Activated naive CD4-positive, alpha-beta T cell treated with anti-CD3 and anti-CD28 coated beads, Interleukin-2, amount 50 U/mL, for 72 hours (primary cell): ENCODE results near the gene UBE2QL1. TPM values are rescaled to one million over a fixed set of nuclear protein-coding genes. Genes with fewer than 3 reads are reported as not detected.
"Not testable (repeated sequence)": the region's sequence is repeated elsewhere in the genome, so short reads cannot be mapped to it uniquely, and the experiment has no call there.

ENCODE experiments used
- ATAC-seq, 2 donors: fragments of 150-1000 bp; cut with Tn5 transposase; 2 replicates each; pipeline ENCODE4 v1.10.0; 2021; ENCODE audit warnings: mild to moderate bottlenecking in 2 of 2, moderate library complexity in 2 of 2
- DNase-seq, 2 donors: peaks; one replicate each; pipeline ENCODE4 v3.0.0; 2021 to 2022; ENCODE audit warnings: low spot score in 2 of 2
- H3K27ac Mint-ChIP-seq, 2 donors: one replicate each; pipeline ENCODE4 v1.8.0; 2022; ENCODE audit warnings: mild to moderate bottlenecking in 2 of 2, mixed read lengths in 2 of 2
- H3K36me3 Mint-ChIP-seq, 2 donors: one replicate each; pipeline ENCODE4 v1.8.0; 2022; ENCODE audit warnings: mixed read lengths in 2 of 2
- H3K9me3 Mint-ChIP-seq, 2 donors: one replicate each; pipeline ENCODE4 v1.8.0; 2022; ENCODE audit warnings: mixed read lengths in 2 of 2
- total RNA-seq, 2 donors: library from RNA; stranded (reverse); gene quantifications; one replicate each; pipeline ENCODE4 v1.2.3, GENCODE V29; 2022

UBE2QL1 gene
- total RNA-seq, 2 donors from 2014 or later: not detected

DNA sequence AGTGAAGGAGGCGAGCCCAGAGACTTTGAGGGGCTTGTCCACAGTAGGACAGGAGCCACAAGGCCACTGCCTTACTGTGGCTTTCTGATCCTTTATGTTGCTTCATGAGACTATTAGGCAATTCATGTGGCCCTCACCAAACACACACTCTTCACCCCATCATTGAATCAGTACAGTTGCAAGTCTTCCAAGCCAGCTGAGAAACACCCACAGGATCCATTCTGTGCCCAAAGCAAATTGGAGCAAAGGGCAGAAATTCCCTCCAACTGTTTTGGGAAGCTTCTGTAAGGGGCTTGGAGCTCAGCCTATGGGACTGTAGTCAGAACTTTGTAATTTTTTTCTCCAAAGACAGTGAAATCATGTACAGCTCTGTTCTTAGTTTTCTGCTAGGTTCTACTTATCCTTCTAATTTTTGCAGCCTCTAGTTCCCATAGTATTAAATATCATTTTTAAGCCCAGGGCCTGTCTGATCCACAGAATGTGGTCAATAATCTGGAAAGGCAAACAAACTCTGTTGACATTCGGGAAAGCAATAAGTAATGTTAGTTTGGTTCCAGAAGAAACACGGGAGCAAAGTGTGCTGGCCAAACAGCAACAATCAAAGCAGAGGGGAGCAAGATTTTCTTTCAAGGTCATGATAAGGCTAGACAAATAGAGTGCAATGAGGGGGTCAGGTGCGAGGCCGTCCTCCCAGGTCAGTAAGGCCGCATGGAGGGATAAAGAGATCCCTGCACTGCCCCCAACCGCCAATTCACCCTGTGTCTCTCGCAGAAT lies 47.0 kb downstream of the UBE2QL1 start:
- DNase-seq: no peak
- Mint-ChIP-seq H3K36me3 (no peaks in the 10 kb centered on the region), H3K9me3 (no peaks in the 10 kb centered on the region), H3K27ac (no peak overlapping the region)
- no peak for ATAC-seq

DNA sequence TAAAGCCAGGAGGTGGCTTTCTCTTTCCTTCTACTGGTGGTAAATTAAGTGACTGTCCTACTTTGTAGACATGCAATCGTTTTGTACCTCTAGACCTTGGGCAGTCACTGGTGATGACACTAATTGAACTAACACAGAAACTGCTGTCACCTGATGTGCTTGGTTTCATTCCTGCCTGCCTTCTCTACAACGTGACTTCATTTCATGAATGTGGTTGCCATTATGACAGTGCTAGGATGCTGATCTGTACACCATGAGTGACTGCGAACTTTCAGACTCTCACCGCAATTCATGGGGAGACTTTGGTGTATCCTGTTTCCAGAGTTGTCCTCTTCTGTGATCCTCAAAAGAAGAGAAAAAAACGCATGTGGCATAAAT lies 47.5 kb downstream of the UBE2QL1 start:
- peak; percentile 85 to 94 for ATAC-seq
- H3K9me3 Mint-ChIP-seq: no peaks in the 10 kb centered on the region
- peak in 1 of 2 donors; percentile 22 for DNase-seq
- no peak overlapping the region for H3K27ac Mint-ChIP-seq
- H3K36me3 Mint-ChIP-seq: no peaks in the 10 kb centered on the region

DNA sequence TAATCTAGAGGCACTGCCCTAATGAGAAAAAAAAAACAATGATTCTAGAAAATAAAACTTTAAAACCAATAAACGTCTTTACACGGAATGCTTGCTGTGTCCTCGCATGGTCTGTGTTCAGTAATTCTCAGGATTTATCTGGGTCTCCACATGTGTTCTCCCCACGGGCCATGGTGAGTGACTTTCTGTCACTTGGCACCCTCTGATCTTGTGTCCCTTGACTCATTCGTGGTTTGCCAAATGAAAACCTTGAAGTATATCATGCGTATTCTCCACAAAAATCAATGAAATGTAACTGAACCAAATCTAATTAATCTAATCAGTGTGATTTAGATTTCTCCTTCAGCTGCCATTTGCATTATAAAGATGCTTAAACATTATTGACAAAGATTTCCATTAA lies 48.0 kb downstream of the UBE2QL1 start:
- DNase-seq (no peak), ATAC-seq (peak; percentile 30 to 53)
- Mint-ChIP-seq H3K9me3 (no peaks in the 10 kb centered on the region), H3K36me3 (no peaks in the 10 kb centered on the region), H3K27ac (no peak overlapping the region)

DNA sequence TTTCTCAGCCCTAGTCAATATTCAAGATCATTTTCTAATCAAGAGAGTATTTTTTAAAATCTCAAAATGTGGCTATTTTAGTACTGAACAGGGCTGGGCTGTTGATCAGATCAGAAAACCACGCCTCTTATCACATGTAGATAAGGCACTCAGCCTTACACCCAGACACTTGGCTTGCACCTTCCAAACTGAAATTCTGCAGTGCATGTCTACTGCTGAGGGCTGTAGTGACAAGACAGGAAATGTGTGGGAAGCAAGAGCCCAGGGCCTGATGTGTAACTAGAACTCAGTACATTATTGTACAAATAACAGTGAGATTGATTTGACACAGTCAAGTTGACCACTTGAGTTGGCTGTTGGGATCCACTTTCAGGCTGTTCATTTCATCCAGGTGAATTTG lies 48.6 kb downstream of the UBE2QL1 start:
- DNase-seq (no peak), ATAC-seq (peak; percentile 33 to 36)
- Mint-ChIP-seq H3K9me3 (no peaks in the 10 kb centered on the region), H3K36me3 (no peaks in the 10 kb centered on the region), H3K27ac (no peak overlapping the region)

DNA sequence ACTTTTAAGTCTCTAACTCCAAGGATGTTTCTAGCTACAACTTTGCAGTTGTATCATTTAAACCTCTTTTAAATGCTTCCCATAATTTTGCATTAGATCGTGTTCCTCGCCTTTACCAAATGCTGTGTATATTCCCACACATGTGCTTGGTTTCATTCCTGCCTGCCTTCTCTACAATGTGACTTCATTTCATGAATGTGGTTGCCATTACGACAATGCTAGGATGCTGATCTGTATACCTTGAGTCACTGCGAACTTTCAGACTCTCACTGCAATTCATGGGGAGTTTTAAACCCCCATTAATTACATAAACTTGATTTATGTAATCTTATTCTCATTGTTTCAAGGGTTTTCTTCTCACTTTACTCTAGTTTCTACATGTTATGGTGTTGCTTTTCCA lies 50.3 kb downstream of the UBE2QL1 start:
- ATAC-seq (peak in 1 of 2 donors; percentile 46), DNase-seq (no peak)
- peaks cover 5 to 7% of the 10 kb centered on the region in 2 donors for H3K9me3 Mint-ChIP-seq
- H3K36me3 Mint-ChIP-seq: peaks cover 0 to 6% of the 10 kb centered on the region in 2 donors
- H3K27ac Mint-ChIP-seq: no peak overlapping the region

DNA sequence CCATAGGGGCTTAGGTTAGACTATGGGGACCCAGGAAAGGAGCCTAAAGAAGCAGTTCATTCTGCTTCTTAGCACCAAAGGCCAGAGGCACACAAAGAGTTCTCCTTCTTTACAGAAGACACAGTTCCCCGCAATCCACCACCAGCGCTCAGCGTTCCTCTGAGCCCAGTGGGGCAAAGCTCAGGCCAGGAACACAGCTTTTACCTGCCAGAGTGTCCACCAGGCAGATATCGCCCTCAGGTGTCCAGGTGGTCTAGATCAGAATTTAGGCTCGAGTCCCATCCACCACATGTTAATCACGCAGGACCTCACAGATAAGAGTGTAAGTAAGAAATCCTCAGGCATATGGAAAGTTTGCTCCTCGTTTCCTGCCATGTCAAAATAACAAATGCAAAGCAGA lies 53.0 kb downstream of the UBE2QL1 start:
- H3K36me3 Mint-ChIP-seq: peaks cover 0 to 6% of the 10 kb centered on the region in 2 donors

DNA sequence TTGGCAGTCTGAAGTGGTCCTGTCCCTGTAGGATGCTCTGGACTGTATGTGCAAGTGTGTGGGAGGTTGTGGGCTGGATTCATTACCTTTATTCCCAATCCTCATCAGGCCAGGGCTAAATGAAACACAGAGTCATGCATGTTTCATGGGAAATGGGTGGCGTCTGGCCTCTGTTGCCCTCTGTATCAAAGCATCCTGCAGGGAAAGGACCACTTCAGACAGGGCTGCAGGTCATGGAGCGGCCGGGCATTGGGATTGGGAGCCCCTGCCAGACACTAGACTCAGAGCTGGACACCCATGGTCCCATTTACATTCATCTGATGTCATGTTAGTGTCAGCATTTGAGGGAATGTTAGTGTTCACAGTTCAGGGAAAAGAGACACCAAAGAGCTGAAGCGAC lies 53.8 kb downstream of the UBE2QL1 start:
- ATAC-seq (no peak), DNase-seq (no peak)
- Mint-ChIP-seq H3K36me3 (peaks cover 0 to 6% of the 10 kb centered on the region in 2 donors), H3K27ac (no peak overlapping the region), H3K9me3 (peaks cover 5 to 7% of the 10 kb centered on the region in 2 donors)

More for the DNA sequence above, 53.0 kb downstream of the UBE2QL1 start:
- Mint-ChIP-seq H3K27ac (no peak overlapping the region), H3K9me3 (peaks cover 5 to 7% of the 10 kb centered on the region in 2 donors)
- ATAC-seq: no peak
- DNase-seq: no peak

DNA sequence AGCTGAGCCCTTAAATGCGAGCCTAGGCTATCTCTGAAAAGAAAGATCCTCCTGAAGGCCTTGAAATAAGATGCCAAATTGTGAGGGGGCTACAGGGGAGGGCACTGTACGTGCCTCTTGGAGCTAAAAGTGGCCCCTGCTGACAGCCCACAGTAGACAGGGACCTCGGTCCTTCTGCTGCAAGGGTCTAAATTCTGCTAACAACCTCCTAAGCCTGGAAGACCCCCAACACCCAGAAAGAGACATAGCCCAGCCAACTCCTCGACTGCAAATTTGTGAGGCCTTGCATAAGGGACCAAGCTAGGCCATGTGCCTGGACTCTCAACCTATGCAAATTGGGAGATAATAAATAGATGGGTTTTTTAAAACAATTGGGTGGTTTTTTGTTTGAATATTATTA lies 54.7 kb downstream of the UBE2QL1 start:
- DNase-seq (no peak), ATAC-seq (no peak)
- H3K9me3 Mint-ChIP-seq: peaks cover 5 to 7% of the 10 kb centered on the region in 2 donors
- H3K27ac Mint-ChIP-seq: no peak overlapping the region
- H3K36me3 Mint-ChIP-seq: peaks cover 0 to 6% of the 10 kb centered on the region in 2 donors

DNA sequence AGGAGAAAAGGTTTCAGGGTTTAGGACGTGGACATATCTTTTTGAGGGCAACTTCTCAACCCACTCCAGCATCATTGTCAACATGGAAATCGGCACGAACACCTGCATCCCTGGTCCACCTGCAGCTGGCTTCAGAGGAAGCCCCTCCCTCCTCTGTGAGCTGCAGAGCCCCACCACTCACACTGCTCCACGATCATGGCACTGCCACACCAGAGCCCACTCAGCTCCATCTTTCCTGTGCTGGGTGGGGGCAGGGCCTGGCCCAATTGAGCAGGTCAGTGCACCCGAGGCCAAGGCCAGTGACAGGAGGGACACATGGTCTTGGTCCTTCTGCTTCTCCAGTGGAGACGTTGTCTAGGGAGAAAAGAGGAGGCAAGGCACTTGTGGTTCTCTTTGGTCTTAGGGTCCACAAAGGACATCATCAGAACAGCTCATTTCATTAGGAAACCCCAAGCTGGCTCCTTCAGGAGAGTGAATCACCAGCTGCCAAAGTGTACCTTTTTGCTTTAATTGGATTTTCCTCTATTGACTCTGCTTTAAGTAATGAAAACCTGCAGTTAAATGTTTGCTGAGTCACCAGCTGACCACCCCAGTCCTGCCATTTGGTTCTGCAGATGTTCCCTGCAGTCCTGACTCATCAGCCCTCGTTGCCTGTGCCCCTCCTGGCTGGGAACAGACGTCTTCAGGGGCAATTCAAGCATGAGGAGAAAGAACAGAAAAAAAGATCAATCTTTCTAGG lies 56.2 kb downstream of the UBE2QL1 start:
- no peak for ATAC-seq
- peaks cover 0 to 6% of the 10 kb centered on the region in 2 donors for H3K36me3 Mint-ChIP-seq
- H3K27ac Mint-ChIP-seq: no peak overlapping the region

DNA sequence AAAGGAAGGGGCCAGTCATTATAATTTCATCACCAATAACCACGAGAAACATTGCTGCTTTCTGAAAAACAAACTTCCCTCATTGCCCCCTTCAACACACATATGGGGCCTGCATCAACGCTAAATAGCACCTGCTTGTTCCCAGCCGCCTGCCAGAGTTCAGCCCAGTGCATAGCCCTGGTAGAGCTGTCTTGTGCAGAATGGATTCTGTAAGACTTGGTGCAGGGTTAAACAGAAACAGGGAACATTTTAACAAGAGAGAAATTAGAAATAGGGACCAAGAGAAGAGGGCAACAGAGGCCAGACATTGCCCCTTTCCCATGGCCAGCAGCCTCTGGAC lies 56.7 kb downstream of the UBE2QL1 start:
- ATAC-seq: no peak
- Mint-ChIP-seq H3K27ac (no peak overlapping the region), H3K36me3 (peaks cover 0 to 6% of the 10 kb centered on the region in 2 donors), H3K9me3 (peaks cover 5 to 7% of the 10 kb centered on the region in 2 donors)
- no peak for DNase-seq

More for the DNA sequence above, 56.2 kb downstream of the UBE2QL1 start:
- DNase-seq: no peak
- peaks cover 5 to 7% of the 10 kb centered on the region in 2 donors for H3K9me3 Mint-ChIP-seq

DNA sequence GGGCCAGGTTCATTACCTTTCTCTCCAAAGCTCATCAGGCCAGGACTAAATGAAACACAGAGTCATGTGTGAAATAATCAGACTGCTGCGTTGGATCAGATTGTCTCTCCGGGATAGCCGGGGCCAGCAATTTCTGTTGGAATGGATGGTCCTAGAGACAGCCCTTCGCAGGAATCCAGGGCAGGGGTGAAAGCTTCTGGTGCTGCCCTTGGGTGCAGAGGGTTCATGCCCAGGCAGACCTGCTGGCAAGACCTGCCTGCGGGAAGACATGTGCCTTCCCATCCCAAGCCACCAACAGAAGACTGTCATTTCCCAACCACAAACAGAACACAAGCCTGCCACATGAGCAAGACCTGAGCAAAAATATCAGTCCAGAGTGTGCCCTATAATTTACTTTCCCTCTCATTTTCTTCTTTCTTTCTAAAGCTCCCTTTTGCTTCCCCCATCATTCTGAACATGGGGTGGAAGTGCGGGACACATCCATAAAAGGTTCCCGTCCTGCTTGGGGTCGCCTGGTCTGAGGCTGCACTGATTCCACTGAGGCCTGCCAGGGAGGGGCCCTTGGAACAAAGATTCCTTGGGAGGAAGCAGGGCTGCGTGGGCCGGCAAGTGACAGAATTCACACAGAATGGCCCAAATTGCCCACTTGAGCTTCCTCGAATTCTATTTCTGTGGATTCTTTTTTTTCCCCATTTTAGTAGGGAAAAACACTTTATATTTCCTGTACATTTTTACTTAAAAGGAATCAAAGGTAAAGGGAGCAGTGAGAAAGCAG lies 57.3 kb downstream of the UBE2QL1 start:
- ATAC-seq (no peak), DNase-seq (no peak)
- Mint-ChIP-seq H3K36me3 (peaks cover 0 to 6% of the 10 kb centered on the region in 2 donors), H3K27ac (no peak overlapping the region), H3K9me3 (peaks cover 5 to 7% of the 10 kb centered on the region in 2 donors)

DNA sequence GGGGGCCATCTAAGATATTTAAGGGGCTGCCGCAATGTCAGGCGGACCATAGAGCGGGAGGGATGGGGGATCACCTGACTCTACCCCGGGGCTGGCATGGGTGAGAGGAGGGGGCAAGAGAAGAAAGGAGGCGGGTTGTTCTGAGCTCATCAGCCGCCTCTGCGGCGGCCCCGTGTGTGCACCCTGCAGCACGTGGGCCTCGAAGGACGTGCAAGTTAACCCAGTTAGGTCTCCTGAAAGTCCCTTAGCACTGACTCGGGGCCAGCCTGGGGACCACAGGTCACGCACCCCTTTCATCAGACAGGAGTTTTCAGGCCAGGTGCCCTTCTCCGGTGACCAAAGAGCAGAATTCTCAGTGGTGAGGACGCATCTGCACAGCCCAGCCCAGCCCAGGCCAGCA lies 58.0 kb downstream of the UBE2QL1 start:
- no peak overlapping the region for H3K27ac Mint-ChIP-seq
- ATAC-seq (no peak), DNase-seq (no peak)
- peaks cover 0 to 6% of the 10 kb centered on the region in 2 donors for H3K36me3 Mint-ChIP-seq
- peaks cover 5 to 7% of the 10 kb centered on the region in 2 donors for H3K9me3 Mint-ChIP-seq

DNA sequence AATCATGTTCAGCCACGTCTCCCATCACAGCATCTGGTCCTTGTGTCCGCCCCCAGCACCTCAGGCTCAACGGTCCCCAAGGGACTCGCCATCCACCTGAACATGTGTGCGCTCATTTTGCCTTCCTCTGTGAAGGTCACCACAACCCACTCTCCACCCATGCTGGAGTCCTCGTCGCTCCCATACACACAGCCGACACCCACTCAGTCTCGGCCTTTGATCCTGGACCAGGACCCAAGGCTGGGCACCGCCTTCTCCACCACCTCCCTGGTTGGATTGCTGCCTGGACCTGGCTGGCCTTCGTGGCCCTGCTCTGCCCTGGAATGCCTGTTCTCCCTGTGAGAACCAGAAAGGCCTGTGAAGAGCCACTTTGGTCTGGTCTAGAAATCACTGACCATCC lies 60.3 kb downstream of the UBE2QL1 start:
- no peaks in the 10 kb centered on the region for H3K36me3 Mint-ChIP-seq
- DNase-seq (no peak), ATAC-seq (no peak)
- H3K27ac Mint-ChIP-seq: no peak overlapping the region
- H3K9me3 Mint-ChIP-seq: no peaks in the 10 kb centered on the region

DNA sequence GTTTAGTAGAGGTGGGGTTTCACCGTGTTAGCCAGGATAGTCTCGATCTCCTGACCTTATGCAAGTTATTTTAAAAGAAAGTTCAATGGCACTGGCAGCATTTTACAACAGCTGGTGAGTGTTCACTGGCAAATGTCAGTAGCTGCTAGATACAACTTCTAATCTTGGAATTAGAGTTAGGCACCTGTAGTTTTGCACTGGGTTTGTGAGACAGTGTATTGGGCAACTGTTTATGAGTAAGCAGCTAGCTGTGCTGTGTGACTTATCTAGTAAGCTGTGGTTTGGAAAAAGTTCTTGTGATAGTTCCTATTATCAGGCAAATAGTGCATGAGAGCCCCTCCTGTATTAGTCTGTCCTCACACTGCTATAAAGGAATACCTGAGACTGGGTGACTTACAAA lies 61.5 kb downstream of the UBE2QL1 start:
- DNase-seq (no peak), ATAC-seq (no peak)
- Mint-ChIP-seq H3K9me3 (no peaks in the 10 kb centered on the region), H3K27ac (no peak overlapping the region), H3K36me3 (no peaks in the 10 kb centered on the region)

DNA sequence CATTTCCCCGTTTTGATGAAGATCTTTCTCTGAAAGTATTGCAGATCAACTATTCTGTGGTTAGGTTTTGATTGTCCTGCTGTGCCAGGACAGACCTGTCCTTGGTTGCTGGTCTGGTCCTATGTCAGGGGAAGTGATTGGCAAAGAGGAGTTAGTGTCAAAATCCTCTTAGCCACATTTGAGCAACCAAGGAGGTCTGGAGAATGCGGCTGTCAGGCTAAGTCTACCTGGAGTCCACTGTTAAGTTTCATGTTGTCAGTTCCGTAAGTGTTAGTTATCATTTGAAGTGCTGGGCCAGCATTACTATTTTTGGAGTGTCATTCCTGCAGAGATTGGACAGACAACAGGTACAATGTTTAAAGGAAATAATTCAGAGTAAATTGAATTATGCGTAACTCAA lies 62.3 kb downstream of the UBE2QL1 start:
- Mint-ChIP-seq H3K27ac (no peak overlapping the region), H3K9me3 (no peaks in the 10 kb centered on the region), H3K36me3 (no peaks in the 10 kb centered on the region)
- ATAC-seq (no peak), DNase-seq (no peak)

DNA sequence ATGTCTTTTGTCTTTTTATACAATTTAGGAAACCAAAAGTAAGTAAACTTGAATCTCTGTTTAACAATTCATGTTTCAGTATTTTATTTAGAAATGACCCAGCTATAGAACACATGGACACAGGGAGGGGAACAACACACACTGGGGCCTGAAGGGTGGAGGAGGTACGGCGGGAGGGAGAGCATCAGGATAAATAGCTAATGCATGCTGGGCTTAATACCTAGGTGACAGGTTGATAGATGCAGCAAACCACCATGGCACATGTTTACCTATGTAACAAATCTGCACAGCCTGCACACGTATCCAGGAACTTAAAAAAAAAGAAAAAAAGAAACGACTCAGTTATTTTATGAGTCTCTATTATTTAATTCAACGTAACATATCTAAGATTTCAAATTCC lies 67.2 kb downstream of the UBE2QL1 start:
- not testable (repeated sequence) for H3K27ac Mint-ChIP-seq, ATAC-seq, H3K9me3 Mint-ChIP-seq, H3K36me3 Mint-ChIP-seq, DNase-seq

DNA sequence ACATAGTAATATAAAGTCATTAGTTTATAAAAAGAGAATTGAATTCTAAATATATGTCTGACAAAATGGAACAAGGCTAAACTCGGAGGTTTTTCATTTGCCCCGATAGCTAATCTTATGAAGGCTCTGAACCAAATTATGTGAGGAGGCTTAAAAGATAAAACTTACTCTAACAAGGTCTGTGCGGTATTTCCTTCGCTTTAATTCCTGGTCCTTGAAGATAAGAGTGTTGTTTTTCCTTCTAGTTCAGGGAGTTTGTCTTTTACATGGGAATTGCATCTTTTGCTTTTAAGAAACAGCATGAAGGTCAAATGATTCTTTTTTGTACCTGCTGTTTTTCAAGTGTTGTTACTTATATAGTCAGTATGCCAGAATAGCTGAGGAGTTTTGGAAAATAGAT lies 68.2 kb downstream of the UBE2QL1 start:
- H3K36me3 Mint-ChIP-seq: no peaks in the 10 kb centered on the region
- ATAC-seq: no peak
- H3K27ac Mint-ChIP-seq: no peak overlapping the region
- no peaks in the 10 kb centered on the region for H3K9me3 Mint-ChIP-seq
- DNase-seq: no peak
